A673 (cell line): ENCODE data around the gene MATR3.

ENCODE experiments used
- CTCF ChIP-seq: fragments of 300-800, 200-600 bp; sonication (generic); conservative IDR thresholded peaks from 2 replicates; pipeline ENCODE4 v1.5.1; 2017; ENCODE audit warnings: low read depth, mild to moderate bottlenecking, antibody characterized with exemption, low read length, moderate library complexity, mixed read lengths
- EZH2 ChIP-seq: fragments of 200-600 bp; sonication (generic); IDR thresholded peaks from 2 replicates; pipeline ENCODE4 v1.6.1; 2017; ENCODE audit warnings: borderline replicate concordance, low read depth, mild to moderate bottlenecking, mixed read lengths, antibody characterized with exemption, low read length; ENCODE audit not compliant: poor library complexity, severe bottlenecking

DNA sequence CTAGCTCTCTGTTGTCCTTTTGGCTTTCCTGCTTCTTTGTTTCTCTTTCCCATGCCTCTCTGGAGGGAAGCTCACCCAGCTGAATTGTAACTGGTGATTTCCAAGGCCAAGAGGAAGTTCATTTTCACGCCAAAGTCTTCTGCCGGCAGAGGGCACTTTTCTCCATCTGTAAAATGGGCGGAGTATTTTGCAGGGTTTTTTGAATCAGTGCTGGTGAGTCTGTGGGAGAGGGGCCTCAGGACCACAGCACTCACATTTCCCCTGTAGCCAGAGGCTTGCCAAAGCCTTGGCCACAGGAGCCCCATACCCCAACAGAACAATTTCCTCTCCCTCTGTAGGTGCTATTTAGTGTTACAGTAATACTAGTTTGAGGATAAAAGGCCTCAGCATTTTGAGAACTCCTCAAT, 42.3 kb upstream of the MATR3 start:
- TF ChIP-seq CTCF, result peak; percentile 43
- no peak for TF ChIP-seq EZH2
